Testis (tissue), 3 donors: ENCODE data around the gene GALM. TPM values are rescaled to one million over a fixed set of nuclear protein-coding genes. Genes with fewer than 3 reads are reported as not detected.

Experiments
- DNase-seq: peaks from one replicate; pipeline ENCODE4 v3.0.0-alpha.2; 2019
- H3K27ac ChIP-seq, 2 donors: fragments of 200-600 bp; sonication (generic); one replicate each; pipeline ENCODE4 v1.5.1; 2019
- H3K27me3 ChIP-seq: fragments of 200-600 bp; sonication (generic); one replicate; pipeline ENCODE4 v1.5.1; 2019
- H3K36me3 ChIP-seq: fragments of 200-600 bp; sonication (generic); one replicate; pipeline ENCODE4 v1.5.1; 2017; ENCODE audit warnings: low read depth; ENCODE audit errors: missing control alignments
- H3K4me1 ChIP-seq: fragments of 200-600 bp; sonication (generic); one replicate; pipeline ENCODE4 v1.5.1; 2019
- H3K4me3 ChIP-seq, 2 donors: fragments of 200-600 bp; sonication (generic); one replicate each; pipeline ENCODE4 v1.5.1; 2017 to 2019
- H3K9me3 ChIP-seq: fragments of 200-600 bp; sonication (generic); one replicate; pipeline ENCODE4 v1.5.1; 2017
- CTCF ChIP-seq, 3 experiments: fragments of 450-650 bp in 2 of 3; fragments of 200-600 bp in 1 of 3; sonication (generic) in 1 of 3; IDR thresholded peaks; one replicate each; pipeline ENCODE4 v1.5.1; 2016 to 2019; ENCODE audit warnings: antibody characterized with exemption in 3 of 3, mild to moderate bottlenecking in 2 of 3, moderate library complexity in 1 of 3
- POLR2A ChIP-seq: fragments of 450-650 bp; IDR thresholded peaks from one replicate; pipeline ENCODE4 v1.6.1; 2017; ENCODE audit warnings: antibody characterized with exemption, mild to moderate bottlenecking, moderate library complexity
- WGBS, 2 donors: methylation state at CpG; one replicate each; pipeline ENCODE4 v1.1.5; 2018; 5-methylcytosine and 5-hydroxymethylcytosine counted together
- intact Hi-C: fragments of 100-400 bp; cut with DNase I; formaldehyde crosslinking; loops from one replicate; pipeline ENCODE4 v1.15.1; 2023; ENCODE audit warnings: low total_unique reads
- polyA plus RNA-seq: library from polyadenylated mRNA; stranded (reverse); fragments of 350-450 nt; fragmentation: Illumina TruSeq; extraction: RNeasy Lipid Tissue Mini Kit (QIAGEN cat#74804); gene quantifications from one replicate; pipeline ENCODE4 v1.2.3, GENCODE V29; 2014; ENCODE audit warnings: low read depth, low replicate concordance; ENCODE audit not compliant: insufficient read depth
- total RNA-seq, 2 donors: library from RNA; depleted of rRNA; stranded (reverse); fragments of >200 nt; gene quantifications; one replicate each; pipeline ENCODE4 v1.2.3, GENCODE V29; 2016

GALM gene
- total and polyA plus RNA-seq, 3 donors from 2014 or later, result 8.5 to 11.8 (median 9.1) TPM

GRCh38 chr2:38765149-38765548 lies 99.2 kb downstream of the GALM start:
- H3K36me3 ChIP-seq, result no peaks in the 10 kb centered on the region
- WGBS, 2 donors, result 67 to 81% methylated on average over 4 of the region's 4 CpGs
- TF ChIP-seq POLR2A, result no peak
- no peak for TF ChIP-seq CTCF (IDR thresholded peaks at IDR 0.05)
- H3K9me3 ChIP-seq, result no peaks in the 10 kb centered on the region
- H3K4me3 ChIP-seq, result no peak overlapping the region
- intact Hi-C loops, result no loop called here
- DNase-seq, result no peak
- no peaks in the 10 kb centered on the region for H3K4me1 ChIP-seq
- no peaks in the 10 kb centered on the region for H3K27me3 ChIP-seq
- no peak overlapping the region for H3K27ac ChIP-seq

GRCh38 chr2:38765551-38765950 lies 99.6 kb downstream of the GALM start:
- TF ChIP-seq POLR2A, result no peak
- TF ChIP-seq CTCF (IDR thresholded peaks at IDR 0.05), result no peak
- 85 to 93% methylated on average over 5 of the region's 5 CpGs for WGBS, 2 donors
- Histone ChIP-seq H3K9me3 (no peaks in the 10 kb centered on the region), H3K27ac (no peak overlapping the region), H3K4me1 (no peaks in the 10 kb centered on the region), H3K4me3 (no peak overlapping the region), H3K27me3 (no peaks in the 10 kb centered on the region), H3K36me3 (no peaks in the 10 kb centered on the region)
- no peak for DNase-seq
- intact Hi-C loops, result no loop called here

- H3K4me1 ChIP-seq, result no peaks in the 10 kb centered on the region
- no peaks in the 10 kb centered on the region for H3K9me3 ChIP-seq
- intact Hi-C loops, result no loop called here
- no peak for DNase-seq
- H3K4me3 ChIP-seq, result no peak overlapping the region
- H3K27ac ChIP-seq, result no peak overlapping the region
- no peaks in the 10 kb centered on the region for H3K36me3 ChIP-seq
- no peak for TF ChIP-seq POLR2A
- TF ChIP-seq CTCF (IDR thresholded peaks at IDR 0.05), result no peak
- 76 to 77% methylated on average over 5 of the region's 5 CpGs for WGBS, 2 donors
- H3K27me3 ChIP-seq, result no peaks in the 10 kb centered on the region
Measured at GRCh38 chr2:38771632-38772031, 105.7 kb downstream of the GALM start.

GRCh38 chr2:38775097-38775920 lies 109.4 kb downstream of the GALM start:
- Histone ChIP-seq H3K4me3 (no peak overlapping the region), H3K27me3 (no peaks in the 10 kb centered on the region), H3K27ac (no peak overlapping the region), H3K9me3 (no peaks in the 10 kb centered on the region), H3K4me1 (peaks cover 2% of the 10 kb centered on the region), H3K36me3 (no peaks in the 10 kb centered on the region)
- intact Hi-C loops, result no loop called here
- TF ChIP-seq CTCF (IDR thresholded peaks at IDR 0.05), result no peak
- TF ChIP-seq POLR2A, result no peak
- DNase-seq, result no peak
- 84 to 88% methylated on average over 17 of the region's 17 CpGs for WGBS, 2 donors

- no peak for DNase-seq
- TF ChIP-seq CTCF (IDR thresholded peaks at IDR 0.05), result no peak
- TF ChIP-seq POLR2A, result no peak
Measured at GRCh38 chr2:38775921-38776225, 110.0 kb downstream of the GALM start.

More at GRCh38 chr2:38775921-38776225, 110.0 kb downstream of the GALM start:
- Histone ChIP-seq H3K4me1 (peaks cover 2% of the 10 kb centered on the region), H3K36me3 (no peaks in the 10 kb centered on the region), H3K27me3 (no peaks in the 10 kb centered on the region), H3K4me3 (no peak overlapping the region), H3K9me3 (no peaks in the 10 kb centered on the region), H3K27ac (no peak overlapping the region)
- intact Hi-C loops, result no loop called here
- 61 to 73% methylated on average over 7 of the region's 7 CpGs for WGBS, 2 donors
